C4-2B (cell line): Measurements from ENCODE around the gene NEO1.

Experiments used
- ZFX ChIP-seq: fragments of 450-650 bp; IDR thresholded peaks from 2 replicates; pipeline ENCODE4 v1.6.1; 2017
- TF ChIP-seq, protein P1 (sequence below): fragments of 450-650 bp; conservative IDR thresholded peaks from 2 replicates; pipeline ENCODE4 v1.5.1; 2017; ENCODE audit warnings: mild to moderate bottlenecking

DNA sequence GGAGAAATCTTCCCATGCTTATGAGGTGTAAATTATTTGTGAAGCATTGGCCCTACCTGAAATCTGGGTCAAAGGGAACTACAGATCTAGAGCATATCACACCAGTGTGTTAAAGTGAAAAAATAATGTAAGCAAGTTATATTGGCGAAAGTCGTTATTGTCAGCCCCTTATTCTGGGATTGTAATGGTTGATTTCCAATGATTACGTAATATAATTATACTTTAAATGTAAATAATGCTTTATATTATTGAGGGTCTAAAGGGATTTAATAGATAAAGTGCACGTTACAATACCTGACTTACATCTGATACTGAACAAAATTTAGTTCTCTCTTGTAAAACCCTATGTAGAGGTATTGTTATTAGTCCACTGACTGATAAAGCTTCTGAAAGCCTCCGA, 101.2 kb downstream of the NEO1 start:
- TF ChIP-seq, protein P1, sequence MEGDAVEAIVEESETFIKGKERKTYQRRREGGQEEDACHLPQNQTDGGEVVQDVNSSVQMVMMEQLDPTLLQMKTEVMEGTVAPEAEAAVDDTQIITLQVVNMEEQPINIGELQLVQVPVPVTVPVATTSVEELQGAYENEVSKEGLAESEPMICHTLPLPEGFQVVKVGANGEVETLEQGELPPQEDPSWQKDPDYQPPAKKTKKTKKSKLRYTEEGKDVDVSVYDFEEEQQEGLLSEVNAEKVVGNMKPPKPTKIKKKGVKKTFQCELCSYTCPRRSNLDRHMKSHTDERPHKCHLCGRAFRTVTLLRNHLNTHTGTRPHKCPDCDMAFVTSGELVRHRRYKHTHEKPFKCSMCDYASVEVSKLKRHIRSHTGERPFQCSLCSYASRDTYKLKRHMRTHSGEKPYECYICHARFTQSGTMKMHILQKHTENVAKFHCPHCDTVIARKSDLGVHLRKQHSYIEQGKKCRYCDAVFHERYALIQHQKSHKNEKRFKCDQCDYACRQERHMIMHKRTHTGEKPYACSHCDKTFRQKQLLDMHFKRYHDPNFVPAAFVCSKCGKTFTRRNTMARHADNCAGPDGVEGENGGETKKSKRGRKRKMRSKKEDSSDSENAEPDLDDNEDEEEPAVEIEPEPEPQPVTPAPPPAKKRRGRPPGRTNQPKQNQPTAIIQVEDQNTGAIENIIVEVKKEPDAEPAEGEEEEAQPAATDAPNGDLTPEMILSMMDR: no peak
- no peak for TF ChIP-seq ZFX
